WTC11 (cell line): ENCODE results near the gene PKIG. TPM values are rescaled to one million over a fixed set of nuclear protein-coding genes. Genes with fewer than 3 reads are reported as not detected.
A peak's percentile ranks its signal among the peaks of the same experiment; 100 is the strongest.

Experiments used
- ATAC-seq: fragments of 200-7000 bp; cut with Tn5 transposase; 2 replicates; pipeline ENCODE4 v1.10.0; 2021; ENCODE audit warnings: mild to moderate bottlenecking, moderate library complexity
- CTCF ChIA-PET: fragments of 300-600 bp; sonication (Branson Sonifier 250); formaldehyde crosslinking; loops from one replicate; lab custom pipeline; 2021; ENCODE audit warnings: antibody characterized with exemption; lab: Charles Lee
- POLR2A ChIA-PET: fragments of 350-600 bp; sonication (Branson Sonifier 250); formaldehyde crosslinking; loops from one replicate; lab custom pipeline; 2021; ENCODE audit warnings: antibody characterized with exemption; lab: Charles Lee
- DNase-seq: peaks from one replicate; pipeline ENCODE4 v3.0.0; 2021; ENCODE audit warnings: low spot score
- H3K27ac Mint-ChIP-seq: 2 replicates; pipeline ENCODE4 v1.8.0; 2021; ENCODE audit warnings: mixed read lengths
- H3K27me3 Mint-ChIP-seq: 2 replicates; pipeline ENCODE4 v1.8.0; 2021; ENCODE audit warnings: low read depth, mild to moderate bottlenecking, moderate library complexity, mixed read lengths
- H3K36me3 Mint-ChIP-seq: 2 replicates; pipeline ENCODE4 v1.8.0; 2021; ENCODE audit warnings: mixed read lengths
- H3K4me1 Mint-ChIP-seq: 2 replicates; pipeline ENCODE4 v1.8.0; 2022; ENCODE audit warnings: mixed read lengths
- H3K4me3 Mint-ChIP-seq: 2 replicates; pipeline ENCODE4 v1.8.0; 2021; ENCODE audit warnings: mild to moderate bottlenecking, moderate library complexity, mixed read lengths
- H3K9me3 Mint-ChIP-seq: 2 replicates; pipeline ENCODE4 v1.8.0; 2021; ENCODE audit warnings: mixed read lengths
- FOXK1 ChIP-seq: sonication (generic); formaldehyde crosslinking; IDR thresholded peaks from 2 replicates; pipeline ENCODE4 v1.8.0; 2022; ENCODE audit warnings: mild to moderate bottlenecking, moderate library complexity, missing genetic modification reagents
- FOXP1 ChIP-seq: sonication (generic); formaldehyde crosslinking; IDR thresholded peaks from 2 replicates; pipeline ENCODE4 v1.8.0; 2022; ENCODE audit warnings: missing genetic modification reagents, mild to moderate bottlenecking, moderate library complexity, borderline replicate concordance
- IRF2 ChIP-seq: sonication (generic); formaldehyde crosslinking; IDR thresholded peaks from 2 replicates; pipeline ENCODE4 v1.8.0; 2022; ENCODE audit warnings: low read depth, missing genetic modification reagents, borderline replicate concordance
- JAZF1 ChIP-seq: fragments of 250-450 bp; sonication (Bioruptor Pico); IDR thresholded peaks from 2 replicates; pipeline ENCODE4 v1.9.0; 2021; ENCODE audit warnings: moderate library complexity, mild to moderate bottlenecking, inconsistent platforms
- MYBL2 ChIP-seq: sonication (generic); formaldehyde crosslinking; IDR thresholded peaks from 2 replicates; pipeline ENCODE4 v1.8.1; 2023; ENCODE audit warnings: mild to moderate bottlenecking, moderate library complexity, missing genetic modification reagents
- NFE2L1 ChIP-seq: sonication (generic); formaldehyde crosslinking; IDR thresholded peaks from 2 replicates; pipeline ENCODE4 v1.8.1; 2023; ENCODE audit warnings: missing genetic modification reagents
- SMAD3 ChIP-seq: sonication (generic); formaldehyde crosslinking; IDR thresholded peaks from 2 replicates; pipeline ENCODE4 v1.8.0; 2022; ENCODE audit warnings: missing genetic modification reagents, mild to moderate bottlenecking, borderline replicate concordance
- SMAD4 ChIP-seq: sonication (generic); formaldehyde crosslinking; IDR thresholded peaks from 2 replicates; pipeline ENCODE4 v1.8.0; 2022; ENCODE audit warnings: mild to moderate bottlenecking, missing genetic modification reagents
- SP1 ChIP-seq: sonication (generic); formaldehyde crosslinking; conservative IDR thresholded peaks from 2 replicates; pipeline ENCODE4 v1.8.1; 2022; ENCODE audit warnings: missing genetic modification reagents
- TEAD1 ChIP-seq: sonication (generic); formaldehyde crosslinking; IDR thresholded peaks from 2 replicates; pipeline ENCODE4 v1.8.0; 2022; ENCODE audit warnings: mild to moderate bottlenecking, missing genetic modification reagents
- ZNF121 ChIP-seq: sonication (generic); formaldehyde crosslinking; IDR thresholded peaks from 2 replicates; pipeline ENCODE4 v1.8.0; 2023; ENCODE audit warnings: missing genetic modification reagents
- ZNF232 ChIP-seq: sonication (generic); formaldehyde crosslinking; IDR thresholded peaks from 2 replicates; pipeline ENCODE4 v1.8.0; 2022; ENCODE audit warnings: mild to moderate bottlenecking, missing genetic modification reagents
- ZNF423 ChIP-seq: fragments of 250-450 bp; sonication (Bioruptor Pico); IDR thresholded peaks from 2 replicates; pipeline ENCODE4 v2.1.2; 2022; ENCODE audit warnings: mild to moderate bottlenecking, moderate library complexity
- total RNA-seq: library from RNA; stranded (reverse); gene quantifications from 3 replicates; pipeline ENCODE4 v1.2.3, GENCODE V29; 2021
- TF ChIP-seq, protein P1 (sequence below): sonication (generic); formaldehyde crosslinking; IDR thresholded peaks from 2 replicates; pipeline ENCODE4 v1.8.1; 2023; ENCODE audit warnings: mild to moderate bottlenecking, missing genetic modification reagents
- TF ChIP-seq, protein P2 (sequence below): sonication (generic); formaldehyde crosslinking; IDR thresholded peaks from 2 replicates; pipeline ENCODE4 v1.8.0; 2023; ENCODE audit warnings: missing genetic modification reagents
- TF ChIP-seq, protein P3 (sequence below): sonication (generic); formaldehyde crosslinking; conservative IDR thresholded peaks from 2 replicates; pipeline ENCODE4 v1.8.1; 2022; ENCODE audit warnings: mild to moderate bottlenecking, missing genetic modification reagents
- TF ChIP-seq, protein P4 (sequence below): sonication (generic); formaldehyde crosslinking; IDR thresholded peaks from 2 replicates; pipeline ENCODE4 v1.8.1; 2022; ENCODE audit warnings: mild to moderate bottlenecking, moderate library complexity, missing genetic modification reagents
- TF ChIP-seq, protein P5 (sequence below): sonication (generic); formaldehyde crosslinking; IDR thresholded peaks from 2 replicates; pipeline ENCODE4 v1.8.1; 2023; ENCODE audit warnings: mild to moderate bottlenecking, missing genetic modification reagents, borderline replicate concordance
- TF ChIP-seq, protein P6 (sequence below): fragments of 250-450 bp; sonication (Bioruptor Pico); conservative IDR thresholded peaks from 2 replicates; pipeline ENCODE4 v1.9.0; 2021; ENCODE audit warnings: mild to moderate bottlenecking
- TF ChIP-seq, protein P7 (sequence below): sonication (generic); formaldehyde crosslinking; IDR thresholded peaks from 2 replicates; pipeline ENCODE4 v1.8.1; 2022; ENCODE audit warnings: low read depth, missing genetic modification reagents, borderline replicate concordance
- TF ChIP-seq, protein P8 (sequence below): sonication (generic); formaldehyde crosslinking; IDR thresholded peaks from 2 replicates; pipeline ENCODE4 v1.8.1; 2023; ENCODE audit warnings: mild to moderate bottlenecking, missing genetic modification reagents

PKIG gene
- total RNA-seq, 1 experiment from 2014 or later = 22.7 TPM

DNA sequence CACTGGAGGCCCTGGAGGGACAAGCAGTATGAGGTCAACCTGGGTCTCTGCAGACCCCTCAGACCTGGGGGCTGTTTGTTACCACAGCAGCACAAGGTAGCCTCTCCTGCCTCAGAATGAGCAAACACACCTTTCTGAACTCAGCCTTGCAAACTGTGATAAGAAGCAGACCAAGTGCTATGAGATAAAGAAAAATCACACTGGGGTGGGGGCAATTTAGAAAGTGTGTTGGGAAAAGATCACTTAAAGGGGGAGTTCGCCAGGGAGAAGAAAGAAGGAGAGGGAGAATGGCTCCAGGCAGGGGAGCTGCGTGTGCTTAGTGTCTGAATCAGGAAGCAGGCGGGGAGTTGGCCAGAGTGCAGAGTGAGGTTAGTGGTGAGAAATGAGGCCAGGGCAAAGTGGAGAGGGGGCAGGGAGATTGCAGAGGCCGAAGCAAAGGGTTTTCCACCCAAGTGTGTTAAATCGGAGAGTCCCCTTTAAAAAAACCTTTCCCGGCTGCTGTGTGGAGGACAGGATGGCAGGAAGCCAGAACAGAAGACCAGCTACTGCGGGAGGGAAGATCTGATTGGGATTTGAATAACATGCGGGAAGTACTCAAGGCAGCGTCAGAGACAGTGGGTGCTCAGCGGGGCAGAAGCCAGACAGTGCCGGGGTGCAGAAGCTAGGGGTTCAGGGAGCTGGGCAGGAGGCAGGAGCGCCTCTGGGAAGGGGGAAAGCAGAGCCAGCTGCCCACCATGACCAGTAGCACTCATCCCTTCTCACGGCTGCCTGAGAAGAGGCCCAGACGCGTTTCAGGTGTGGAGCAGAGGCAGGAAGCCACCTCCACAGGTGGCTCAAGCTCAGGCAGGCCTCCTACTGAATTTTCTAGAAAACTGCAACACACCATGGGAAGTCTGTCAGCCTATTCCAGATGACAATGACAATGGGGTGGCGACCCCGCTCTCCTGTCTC is 60.1 kb downstream of the PKIG start:
- POLR2A ChIA-PET = interaction anchor here (1.1 kb wide), 1 partner anchor 14 kb away, joined by 3 read pairs; no protein-coding TSS in a partner anchor

DNA sequence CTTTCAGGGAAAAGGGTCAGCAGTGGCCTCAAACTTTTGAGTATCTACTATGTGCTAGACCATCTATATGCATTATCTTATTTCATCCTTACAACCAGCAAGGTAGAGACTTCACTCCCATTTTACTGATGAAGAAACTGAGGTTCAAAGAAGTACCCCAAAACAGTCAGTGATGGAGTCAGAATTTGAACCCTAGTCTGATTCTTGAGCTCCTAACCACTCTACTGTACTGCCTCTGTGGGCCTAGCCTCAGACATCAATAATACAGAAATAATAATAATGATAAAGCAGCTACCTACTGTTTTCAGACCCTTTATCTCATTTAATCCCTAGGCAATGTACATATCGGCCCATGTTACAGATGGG is 60.8 kb downstream of the PKIG start:
- no peak overlapping the region for H3K4me3 Mint-ChIP-seq
- H3K4me1 Mint-ChIP-seq = peaks cover 64% of the 10 kb centered on the region
- TF ChIP-seq, protein P1, sequence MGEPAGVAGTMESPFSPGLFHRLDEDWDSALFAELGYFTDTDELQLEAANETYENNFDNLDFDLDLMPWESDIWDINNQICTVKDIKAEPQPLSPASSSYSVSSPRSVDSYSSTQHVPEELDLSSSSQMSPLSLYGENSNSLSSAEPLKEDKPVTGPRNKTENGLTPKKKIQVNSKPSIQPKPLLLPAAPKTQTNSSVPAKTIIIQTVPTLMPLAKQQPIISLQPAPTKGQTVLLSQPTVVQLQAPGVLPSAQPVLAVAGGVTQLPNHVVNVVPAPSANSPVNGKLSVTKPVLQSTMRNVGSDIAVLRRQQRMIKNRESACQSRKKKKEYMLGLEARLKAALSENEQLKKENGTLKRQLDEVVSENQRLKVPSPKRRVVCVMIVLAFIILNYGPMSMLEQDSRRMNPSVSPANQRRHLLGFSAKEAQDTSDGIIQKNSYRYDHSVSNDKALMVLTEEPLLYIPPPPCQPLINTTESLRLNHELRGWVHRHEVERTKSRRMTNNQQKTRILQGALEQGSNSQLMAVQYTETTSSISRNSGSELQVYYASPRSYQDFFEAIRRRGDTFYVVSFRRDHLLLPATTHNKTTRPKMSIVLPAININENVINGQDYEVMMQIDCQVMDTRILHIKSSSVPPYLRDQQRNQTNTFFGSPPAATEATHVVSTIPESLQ (CRISPR knock-in tag) = no peak
- TF ChIP-seq, protein P2, sequence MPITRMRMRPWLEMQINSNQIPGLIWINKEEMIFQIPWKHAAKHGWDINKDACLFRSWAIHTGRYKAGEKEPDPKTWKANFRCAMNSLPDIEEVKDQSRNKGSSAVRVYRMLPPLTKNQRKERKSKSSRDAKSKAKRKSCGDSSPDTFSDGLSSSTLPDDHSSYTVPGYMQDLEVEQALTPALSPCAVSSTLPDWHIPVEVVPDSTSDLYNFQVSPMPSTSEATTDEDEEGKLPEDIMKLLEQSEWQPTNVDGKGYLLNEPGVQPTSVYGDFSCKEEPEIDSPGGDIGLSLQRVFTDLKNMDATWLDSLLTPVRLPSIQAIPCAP (CRISPR knock-in tag) = no peak
- TF ChIP-seq, protein P3, sequence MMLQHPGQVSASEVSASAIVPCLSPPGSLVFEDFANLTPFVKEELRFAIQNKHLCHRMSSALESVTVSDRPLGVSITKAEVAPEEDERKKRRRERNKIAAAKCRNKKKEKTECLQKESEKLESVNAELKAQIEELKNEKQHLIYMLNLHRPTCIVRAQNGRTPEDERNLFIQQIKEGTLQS (CRISPR knock-in tag) = no peak
- TF ChIP-seq, protein P4, sequence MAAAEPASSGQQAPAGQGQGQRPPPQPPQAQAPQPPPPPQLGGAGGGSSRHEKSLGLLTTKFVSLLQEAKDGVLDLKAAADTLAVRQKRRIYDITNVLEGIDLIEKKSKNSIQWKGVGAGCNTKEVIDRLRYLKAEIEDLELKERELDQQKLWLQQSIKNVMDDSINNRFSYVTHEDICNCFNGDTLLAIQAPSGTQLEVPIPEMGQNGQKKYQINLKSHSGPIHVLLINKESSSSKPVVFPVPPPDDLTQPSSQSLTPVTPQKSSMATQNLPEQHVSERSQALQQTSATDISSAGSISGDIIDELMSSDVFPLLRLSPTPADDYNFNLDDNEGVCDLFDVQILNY (CRISPR knock-in tag) = no peak
- TF ChIP-seq IRF2 (CRISPR knock-in tag) (no peak), JAZF1 (no peak), TEAD1 (CRISPR knock-in tag) (no peak), ZNF121 (CRISPR knock-in tag) (no peak), FOXP1 (CRISPR knock-in tag) (no peak)
- TF ChIP-seq, protein P5, sequence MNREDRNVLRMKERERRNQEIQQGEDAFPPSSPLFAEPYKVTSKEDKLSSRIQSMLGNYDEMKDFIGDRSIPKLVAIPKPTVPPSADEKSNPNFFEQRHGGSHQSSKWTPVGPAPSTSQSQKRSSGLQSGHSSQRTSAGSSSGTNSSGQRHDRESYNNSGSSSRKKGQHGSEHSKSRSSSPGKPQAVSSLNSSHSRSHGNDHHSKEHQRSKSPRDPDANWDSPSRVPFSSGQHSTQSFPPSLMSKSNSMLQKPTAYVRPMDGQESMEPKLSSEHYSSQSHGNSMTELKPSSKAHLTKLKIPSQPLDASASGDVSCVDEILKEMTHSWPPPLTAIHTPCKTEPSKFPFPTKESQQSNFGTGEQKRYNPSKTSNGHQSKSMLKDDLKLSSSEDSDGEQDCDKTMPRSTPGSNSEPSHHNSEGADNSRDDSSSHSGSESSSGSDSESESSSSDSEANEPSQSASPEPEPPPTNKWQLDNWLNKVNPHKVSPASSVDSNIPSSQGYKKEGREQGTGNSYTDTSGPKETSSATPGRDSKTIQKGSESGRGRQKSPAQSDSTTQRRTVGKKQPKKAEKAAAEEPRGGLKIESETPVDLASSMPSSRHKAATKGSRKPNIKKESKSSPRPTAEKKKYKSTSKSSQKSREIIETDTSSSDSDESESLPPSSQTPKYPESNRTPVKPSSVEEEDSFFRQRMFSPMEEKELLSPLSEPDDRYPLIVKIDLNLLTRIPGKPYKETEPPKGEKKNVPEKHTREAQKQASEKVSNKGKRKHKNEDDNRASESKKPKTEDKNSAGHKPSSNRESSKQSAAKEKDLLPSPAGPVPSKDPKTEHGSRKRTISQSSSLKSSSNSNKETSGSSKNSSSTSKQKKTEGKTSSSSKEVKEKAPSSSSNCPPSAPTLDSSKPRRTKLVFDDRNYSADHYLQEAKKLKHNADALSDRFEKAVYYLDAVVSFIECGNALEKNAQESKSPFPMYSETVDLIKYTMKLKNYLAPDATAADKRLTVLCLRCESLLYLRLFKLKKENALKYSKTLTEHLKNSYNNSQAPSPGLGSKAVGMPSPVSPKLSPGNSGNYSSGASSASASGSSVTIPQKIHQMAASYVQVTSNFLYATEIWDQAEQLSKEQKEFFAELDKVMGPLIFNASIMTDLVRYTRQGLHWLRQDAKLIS (CRISPR knock-in tag) = no peak
- TF ChIP-seq, protein P6, sequence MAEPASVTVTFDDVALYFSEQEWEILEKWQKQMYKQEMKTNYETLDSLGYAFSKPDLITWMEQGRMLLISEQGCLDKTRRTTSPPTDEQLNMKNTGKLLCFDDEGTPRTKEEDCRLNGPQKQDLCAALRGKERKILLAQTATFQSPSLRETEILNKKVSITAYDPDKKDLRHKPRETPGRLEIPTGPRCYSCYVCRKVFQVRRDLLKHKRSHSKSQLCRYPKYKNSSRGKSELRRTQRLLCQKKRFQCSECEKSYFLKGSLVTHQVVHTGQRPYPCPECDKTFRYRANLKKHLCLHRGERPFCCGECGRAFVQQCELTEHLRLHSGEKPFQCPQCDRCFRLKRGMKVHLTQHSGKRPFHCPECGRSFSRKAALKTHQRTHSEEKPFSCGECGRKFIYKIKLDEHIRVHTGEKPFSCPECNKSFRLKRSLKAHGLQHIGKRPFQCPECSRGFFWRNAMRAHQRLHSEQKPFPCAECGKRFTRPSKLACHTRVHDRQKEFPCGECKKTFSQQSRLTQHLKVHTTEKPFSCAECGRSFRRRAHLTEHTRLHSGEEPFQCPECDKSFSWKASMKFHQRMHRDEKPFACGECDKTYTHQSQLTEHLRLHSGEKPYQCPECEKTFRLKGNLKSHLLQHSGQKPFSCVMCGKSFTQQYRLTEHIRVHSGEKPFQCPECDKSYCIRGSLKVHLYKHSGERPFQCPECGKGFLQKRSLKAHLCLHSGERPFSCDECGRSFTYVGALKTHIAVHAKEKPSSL (CRISPR knock-in tag) = no peak
- TF ChIP-seq, protein P7, sequence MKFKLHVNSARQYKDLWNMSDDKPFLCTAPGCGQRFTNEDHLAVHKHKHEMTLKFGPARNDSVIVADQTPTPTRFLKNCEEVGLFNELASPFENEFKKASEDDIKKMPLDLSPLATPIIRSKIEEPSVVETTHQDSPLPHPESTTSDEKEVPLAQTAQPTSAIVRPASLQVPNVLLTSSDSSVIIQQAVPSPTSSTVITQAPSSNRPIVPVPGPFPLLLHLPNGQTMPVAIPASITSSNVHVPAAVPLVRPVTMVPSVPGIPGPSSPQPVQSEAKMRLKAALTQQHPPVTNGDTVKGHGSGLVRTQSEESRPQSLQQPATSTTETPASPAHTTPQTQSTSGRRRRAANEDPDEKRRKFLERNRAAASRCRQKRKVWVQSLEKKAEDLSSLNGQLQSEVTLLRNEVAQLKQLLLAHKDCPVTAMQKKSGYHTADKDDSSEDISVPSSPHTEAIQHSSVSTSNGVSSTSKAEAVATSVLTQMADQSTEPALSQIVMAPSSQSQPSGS (CRISPR knock-in tag) = no peak

More for the DNA sequence above, 60.1 kb downstream of the PKIG start:
- peak; percentile 45 for DNase-seq
- peak; percentile 42; the same call in 1 of the 2 replicates for TF ChIP-seq SMAD3 (CRISPR knock-in tag)
- TF ChIP-seq SMAD4 (CRISPR knock-in tag) = no peak
- 0 out of 2 replicates have a peak, but pooled peaks have one; percentile 61 for TF ChIP-seq NFE2L1 (CRISPR knock-in tag)
- TF ChIP-seq FOXK1 (CRISPR knock-in tag) = peak; percentile 48; the same call in 1 of the 2 replicates
- TF ChIP-seq, protein P8, sequence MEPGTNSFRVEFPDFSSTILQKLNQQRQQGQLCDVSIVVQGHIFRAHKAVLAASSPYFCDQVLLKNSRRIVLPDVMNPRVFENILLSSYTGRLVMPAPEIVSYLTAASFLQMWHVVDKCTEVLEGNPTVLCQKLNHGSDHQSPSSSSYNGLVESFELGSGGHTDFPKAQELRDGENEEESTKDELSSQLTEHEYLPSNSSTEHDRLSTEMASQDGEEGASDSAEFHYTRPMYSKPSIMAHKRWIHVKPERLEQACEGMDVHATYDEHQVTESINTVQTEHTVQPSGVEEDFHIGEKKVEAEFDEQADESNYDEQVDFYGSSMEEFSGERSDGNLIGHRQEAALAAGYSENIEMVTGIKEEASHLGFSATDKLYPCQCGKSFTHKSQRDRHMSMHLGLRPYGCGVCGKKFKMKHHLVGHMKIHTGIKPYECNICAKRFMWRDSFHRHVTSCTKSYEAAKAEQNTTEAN (CRISPR knock-in tag) = no peak
- no peak for TF ChIP-seq SP1 (CRISPR knock-in tag)
- 0 out of 2 replicates have a peak, but pooled peaks have one; percentile 29 for TF ChIP-seq ZNF423
- TF ChIP-seq ZNF232 (CRISPR knock-in tag) = 0 out of 2 replicates have a peak, but pooled peaks have one; percentile 43
- TF ChIP-seq MYBL2 = 0 out of 2 replicates have a peak, but pooled peaks have one; percentile 41
- H3K9me3 Mint-ChIP-seq = peaks cover 5% of the 10 kb centered on the region
- CTCF ChIA-PET = interaction anchor here (0.7 to 2.8 kb wide), 18 partner anchors 8 to 254 kb away, joined by 3 to 24 read pairs (median 4); partner anchors contain the start of genes ADA, SERINC3 and TTPAL
- peak overlapping the region; percentile 70 for H3K27ac Mint-ChIP-seq
- peaks cover 16% of the 10 kb centered on the region for H3K36me3 Mint-ChIP-seq
- no peaks in the 10 kb centered on the region for H3K27me3 Mint-ChIP-seq
- H3K4me3 Mint-ChIP-seq = peak overlapping the region; percentile 0; the same call in 1 of the 2 replicates
- peaks cover 57% of the 10 kb centered on the region for H3K4me1 Mint-ChIP-seq
- ATAC-seq = peak; percentile 67

More for the DNA sequence above, 60.8 kb downstream of the PKIG start:
- Mint-ChIP-seq H3K27me3 (no peaks in the 10 kb centered on the region), H3K27ac (peak overlapping the region; percentile 70), H3K36me3 (peaks cover 16% of the 10 kb centered on the region), H3K9me3 (peaks cover 5% of the 10 kb centered on the region)
- ChIA-PET CTCF (interaction anchor here (0.7 to 2.8 kb wide), 17 partner anchors 7 to 254 kb away, joined by 3 to 24 read pairs (median 4); partner anchors contain the start of genes ADA, SERINC3 and TTPAL), POLR2A (no interaction called here)
- ATAC-seq = no peak
- no peak for DNase-seq
